H1 (cell line): ENCODE data around the gene DEUP1. TPM values are rescaled to one million over a fixed set of nuclear protein-coding genes. Genes with fewer than 3 reads are reported as not detected.
"Not testable (repeated sequence)": the region's sequence is repeated elsewhere in the genome, so short reads cannot be mapped to it uniquely, and the experiment has no call there.

Experiments used
- CTCF ChIA-PET: fragments of 300-600 bp; sonication (Branson Sonifier 250); formaldehyde crosslinking; loops from one replicate; lab custom pipeline; 2021; ENCODE audit not compliant: partially characterized antibody; lab: Charles Lee
- POLR2A ChIA-PET: fragments of 300-600 bp; sonication (Branson Sonifier 250); formaldehyde crosslinking; loops from one replicate; lab custom pipeline; 2021; ENCODE audit warnings: inconsistent platforms; ENCODE audit not compliant: partially characterized antibody; lab: Charles Lee
- DNase-seq, 2 experiments: peaks; one replicate each; pipeline versions ENCODE4 v3.0.0 to v3.0.0-alpha.2; 2010 to 2022; ENCODE audit warnings: low spot score in 2 of 2, low read depth in 1 of 2, mixed read lengths in 1 of 2
- FAIRE-seq: peaks from 2 replicates; lab custom pipeline; 2011; peaks lifted over from hg19 to GRCh38; lab: Jason Lieb, UNC
- H2AFZ ChIP-seq: 2 replicates; pipeline ENCODE4 v1.8.1; 2012; ENCODE audit warnings: low read length, inconsistent platforms
- H2AK5ac ChIP-seq: 2 replicates; pipeline ENCODE4 v1.6.1; 2013; ENCODE audit warnings: low read depth, low read length
- H2BK120ac ChIP-seq: replicated peaks from 2 replicates; pipeline ENCODE3; 2013; ENCODE audit warnings: low read depth, low read length, inconsistent platforms
- H2BK12ac ChIP-seq: 2 replicates; pipeline ENCODE4 v1.6.1; 2013; ENCODE audit warnings: low read depth, low read length
- H2BK15ac ChIP-seq: 2 replicates; pipeline ENCODE4 v1.6.1; 2013; ENCODE audit warnings: low read length
- H2BK20ac ChIP-seq: 2 replicates; pipeline ENCODE4 v1.6.1; 2013; ENCODE audit warnings: low read length
- H2BK5ac ChIP-seq: 2 replicates; pipeline ENCODE4 v1.6.1; 2013; ENCODE audit warnings: low read depth, low read length
- H3K14ac ChIP-seq: 2 replicates; pipeline ENCODE4 v1.6.1; 2013; ENCODE audit warnings: inconsistent platforms; ENCODE audit not compliant: insufficient read length
- H3K18ac ChIP-seq: 2 replicates; pipeline ENCODE4 v1.6.1; 2013; ENCODE audit warnings: low read length; ENCODE audit errors: extremely low read depth
- H3K23ac ChIP-seq: 2 replicates; pipeline ENCODE4 v1.6.1; 2013; ENCODE audit warnings: inconsistent platforms; ENCODE audit not compliant: insufficient read length
- H3K23me2 ChIP-seq: 2 replicates; pipeline ENCODE4 v1.6.1; 2013; ENCODE audit warnings: low read depth, low read length
- H3K27ac ChIP-seq: 2 replicates; pipeline ENCODE4 v1.6.1; 2011; ENCODE audit warnings: low read depth, low read length, inconsistent platforms
- H3K27me3 ChIP-seq, 4 experiments: replicated peaks in 1 of 4; 1 replicate in 1 of 4; 2 replicates in 3 of 4; pipeline versions ENCODE4 v1.6.1 to v1.8.1; 2011 to 2013; ENCODE audit warnings: low read length in 3 of 4, mild to moderate bottlenecking in 3 of 4, inconsistent platforms in 2 of 4, mixed read lengths in 2 of 4, moderate library complexity in 1 of 4; ENCODE audit not compliant: control insufficient read depth in 3 of 4, insufficient read depth in 3 of 4; ENCODE audit errors: extremely low read depth in 1 of 4
- H3K36me3 ChIP-seq, 4 experiments: 2 replicates each; pipeline versions ENCODE4 v1.6.1 to v1.8.1; 2011 to 2013; ENCODE audit warnings: mild to moderate bottlenecking in 4 of 4, low read length in 3 of 4, moderate library complexity in 2 of 4, control low read depth in 1 of 4, inconsistent platforms in 1 of 4; ENCODE audit not compliant: insufficient read depth in 4 of 4, control insufficient read depth in 2 of 4
- H3K4ac ChIP-seq: replicated peaks from 2 replicates; pipeline ENCODE3; 2013; ENCODE audit warnings: low read length, low read depth, mixed read lengths, inconsistent platforms; ENCODE audit not compliant: insufficient read length
- H3K4me1 ChIP-seq, 4 experiments: replicated peaks in 1 of 4; 1 replicate in 1 of 4; 2 replicates in 3 of 4; pipeline versions ENCODE4 v1.6.1 to v1.8.1; 2011 to 2013; ENCODE audit warnings: low read length in 3 of 4, inconsistent platforms in 2 of 4, mixed read lengths in 1 of 4; ENCODE audit not compliant: insufficient read depth in 4 of 4, control insufficient read depth in 3 of 4
- H3K4me2 ChIP-seq, 2 experiments: 2 replicates each; pipeline versions ENCODE4 v1.6.1 to v1.8.1; 2011 to 2013; ENCODE audit warnings: low read depth in 2 of 2, low read length in 2 of 2, control low read depth in 1 of 2, inconsistent platforms in 1 of 2, mild to moderate bottlenecking in 1 of 2; ENCODE audit not compliant: insufficient read depth in 1 of 2
- H3K4me3 ChIP-seq, 4 experiments: fragments of 200-600, 300-600 bp in 1 of 4; sonication (generic), shearing (Covaris generic), sonication (Bioruptor Twin) in 1 of 4; 2 replicates each; pipeline versions ENCODE4 v1.5.1 to v1.8.1; 2011 to 2016; ENCODE audit warnings: low read length in 4 of 4, low read depth in 3 of 4, control low read depth in 2 of 4, inconsistent platforms in 2 of 4, mild to moderate bottlenecking in 2 of 4, mixed read lengths in 1 of 4, moderate library complexity in 1 of 4; ENCODE audit not compliant: insufficient read depth in 2 of 4; ENCODE audit errors: extremely low read depth in 1 of 4
- H3K56ac ChIP-seq: replicated peaks from 2 replicates; pipeline ENCODE3; 2013; ENCODE audit warnings: low read depth, mild to moderate bottlenecking, mixed read lengths, low read length, inconsistent platforms; ENCODE audit not compliant: insufficient read length
- H3K79me1 ChIP-seq: 2 replicates; pipeline ENCODE4 v1.6.1; 2013; ENCODE audit warnings: low read depth, low read length, control low read depth
- H3K79me2 ChIP-seq, 2 experiments: 2 replicates each; pipeline versions ENCODE4 v1.6.1 to v1.8.1; 2012 to 2013; ENCODE audit warnings: low read length in 2 of 2, mild to moderate bottlenecking in 2 of 2, inconsistent platforms in 1 of 2; ENCODE audit not compliant: insufficient read depth in 2 of 2, control insufficient read depth in 1 of 2
- H3K9ac ChIP-seq, 4 experiments: replicated peaks in 1 of 4; 1 replicate in 1 of 4; 2 replicates in 3 of 4; pipeline versions ENCODE4 v1.6.1 to v1.8.1; 2011 to 2013; ENCODE audit warnings: low read depth in 3 of 4, low read length in 3 of 4, control low read depth in 2 of 4, mild to moderate bottlenecking in 2 of 4, moderate library complexity in 2 of 4, inconsistent platforms in 1 of 4; ENCODE audit errors: extremely low read depth in 1 of 4
- H3K9me3 ChIP-seq, 2 experiments: 2 replicates each; pipeline versions ENCODE4 v1.6.1 to v1.8.1; 2012 to 2013; ENCODE audit warnings: mild to moderate bottlenecking in 2 of 2, moderate library complexity in 2 of 2, control low read depth in 1 of 2, inconsistent platforms in 1 of 2, low read depth in 1 of 2, low read length in 1 of 2, mixed read lengths in 1 of 2; ENCODE audit not compliant: insufficient read depth in 2 of 2
- H4K20me1 ChIP-seq, 2 experiments: replicated peaks in 1 of 2; 2 replicates each; pipeline versions ENCODE3 to v1.8.1; 2011 to 2013; ENCODE audit warnings: inconsistent platforms in 2 of 2, low read length in 2 of 2, mild to moderate bottlenecking in 1 of 2; ENCODE audit not compliant: insufficient read depth in 2 of 2, control insufficient read depth in 1 of 2
- H4K5ac ChIP-seq: 2 replicates; pipeline ENCODE4 v1.6.1; 2013; ENCODE audit warnings: low read length, low read depth, mixed read lengths, inconsistent platforms; ENCODE audit not compliant: insufficient read length
- H4K8ac ChIP-seq: 2 replicates; pipeline ENCODE4 v1.8.0; 2013; ENCODE audit warnings: mild to moderate bottlenecking, moderate library complexity, low read length, inconsistent platforms; ENCODE audit not compliant: insufficient read depth; ENCODE audit errors: extremely low read depth
- H4K91ac ChIP-seq: replicated peaks from 2 replicates; pipeline ENCODE3; 2013; ENCODE audit warnings: low read length, mixed read lengths, inconsistent platforms; ENCODE audit not compliant: insufficient read length
- BCL11A ChIP-seq, 2 experiments: IDR thresholded peaks; one replicate each; pipeline ENCODE4 v1.6.1; 2011; ENCODE audit warnings: low read depth in 2 of 2, low read length in 2 of 2, mild to moderate bottlenecking in 2 of 2
- CBX5 ChIP-seq: fragments of 300-800, 300-1000 bp; sonication (generic); IDR thresholded peaks from 2 replicates; pipeline ENCODE4 v1.7.1; 2016; ENCODE audit warnings: antibody characterized with exemption, low read length, low read depth
- CHD2 ChIP-seq: IDR thresholded peaks from 2 replicates; pipeline ENCODE4 v1.6.1; 2012; ENCODE audit warnings: low read length, improper control_type of control experiment
- FOSL1 ChIP-seq: IDR thresholded peaks from 2 replicates; pipeline ENCODE4 v1.6.1; 2011; ENCODE audit warnings: mild to moderate bottlenecking, low read depth, low read length, moderate library complexity; ENCODE audit not compliant: insufficient read depth
- RNF2 ChIP-seq: fragments of 200-900, 300-1000 bp; sonication (generic); IDR thresholded peaks from 2 replicates; pipeline ENCODE4 v1.7.1; 2016; ENCODE audit warnings: borderline replicate concordance, low read depth, mild to moderate bottlenecking, antibody characterized with exemption, low read length; ENCODE audit not compliant: poor library complexity, severe bottlenecking; ENCODE audit errors: missing control alignments
- SIRT6 ChIP-seq: IDR thresholded peaks from one replicate; pipeline ENCODE4 v1.7.1; 2012; ENCODE audit warnings: low read length, inconsistent platforms
- TBP ChIP-seq: IDR thresholded peaks from 2 replicates; pipeline ENCODE4 v1.6.1; 2011; ENCODE audit warnings: low read depth, low read length, improper control_type of control experiment
- WGBS, 2 experiments: shearing (Covaris generic) in 1 of 2; methylation state at CpG; one replicate each; pipeline versions ENCODE4 v1.1.6 to v1.1.7; 2013 to 2015; ENCODE audit warnings: low lambda C conversion rate in 2 of 2, mixed read lengths in 2 of 2, inconsistent platforms in 1 of 2, low coverage in 1 of 2, missing lambda C conversion rate in 1 of 2; ENCODE audit not compliant: insufficient replicate concordance in 2 of 2, insufficient coverage in 1 of 2, insufficient read length in 1 of 2; ENCODE audit errors: extremely low coverage in 1 of 2, missing lambda C conversion rate in 1 of 2; 5-methylcytosine and 5-hydroxymethylcytosine counted together
- polyA plus RNA-seq, 7 experiments: library from polyadenylated mRNA; depleted of rRNA in 3 of 7; stranded (reverse) in 5 of 7; unstranded in 2 of 7; fragments of >200 nt in 5 of 7; fragments of 200-250 nt in 2 of 7; gene quantifications; 1 replicate in 5 of 7; 2 replicates in 1 of 7; 4 replicates in 1 of 7; pipeline versions ENCODE4 v1.2.1 to v1.2.3, GENCODE V29; 2011 to 2013; ENCODE audit warnings: missing spikeins in 2 of 7, mixed read lengths in 2 of 7
- total RNA-seq: library from RNA; stranded (reverse); fragmentation: NEBNext Ultra II Directional; extraction: Animal tissue kit (Norgen Biotek cat#: 25700); gene quantifications from 2 replicates; pipeline ENCODE4 v1.2.1, GENCODE V29; 2021

Gene DEUP1
- total and polyA plus RNA-seq, 2 of the 8 experiments (the other 6 are each of a cell fraction or from before 2014, with no cell fraction given) = 0.45 TPM; not detected in 1

GRCh38 chr11:93458286-93458685 is 127.7 kb downstream of the DEUP1 start (continued):
- no peak for TF ChIP-seq TBP
- no peak for TF ChIP-seq SIRT6
- no peak for TF ChIP-seq FOSL1
- no peak for TF ChIP-seq CHD2
- no peak for TF ChIP-seq BCL11A (IDR thresholded peaks at IDR 0.05; ENCODE audit: low read depth in 2 of 2, low read length in 2 of 2)
- no peak for TF ChIP-seq RNF2
- no peak for TF ChIP-seq CBX5

- H2BK20ac ChIP-seq, H3K23me2 ChIP-seq, H3K79me2 ChIP-seq, H2BK15ac ChIP-seq, H3K9me3 ChIP-seq, H3K23ac ChIP-seq, H2BK5ac ChIP-seq, DNase-seq, H2AFZ ChIP-seq, H3K4me3 ChIP-seq, H3K27me3 ChIP-seq, H3K4ac ChIP-seq, H3K4me2 ChIP-seq, H3K27ac ChIP-seq, H2AK5ac ChIP-seq, H2BK120ac ChIP-seq, H4K20me1 ChIP-seq, H3K36me3 ChIP-seq, H4K5ac ChIP-seq, H2BK12ac ChIP-seq, CTCF ChIA-PET, H3K79me1 ChIP-seq, FAIRE-seq, H4K8ac ChIP-seq, H3K9ac ChIP-seq, H3K14ac ChIP-seq, H4K91ac ChIP-seq, H3K4me1 ChIP-seq, H3K56ac ChIP-seq, H3K18ac ChIP-seq: not testable (repeated sequence)
- WGBS, 2 experiments = 94% methylated on average over 4 of the region's 4 CpGs; no CpG with 5 or more reads in 1 of the 2 experiments
- POLR2A ChIA-PET = interaction anchor here (0.9 kb wide), 1 partner anchor 14 kb away, joined by 3 read pairs; no protein-coding TSS in a partner anchor
These were observed 133.1 kb downstream of the DEUP1 start for GRCh38 chr11:93463666-93464065.
